ENCODE measurements around the gene VIP. TPM values are rescaled to one million over a fixed set of nuclear protein-coding genes. Genes with fewer than 3 reads are reported as not detected.

Gene VIP
- polyA plus RNA-seq, 1 of the 3 experiments (the other 2 are of a cell fraction) = 2.5 TPM

DNA sequence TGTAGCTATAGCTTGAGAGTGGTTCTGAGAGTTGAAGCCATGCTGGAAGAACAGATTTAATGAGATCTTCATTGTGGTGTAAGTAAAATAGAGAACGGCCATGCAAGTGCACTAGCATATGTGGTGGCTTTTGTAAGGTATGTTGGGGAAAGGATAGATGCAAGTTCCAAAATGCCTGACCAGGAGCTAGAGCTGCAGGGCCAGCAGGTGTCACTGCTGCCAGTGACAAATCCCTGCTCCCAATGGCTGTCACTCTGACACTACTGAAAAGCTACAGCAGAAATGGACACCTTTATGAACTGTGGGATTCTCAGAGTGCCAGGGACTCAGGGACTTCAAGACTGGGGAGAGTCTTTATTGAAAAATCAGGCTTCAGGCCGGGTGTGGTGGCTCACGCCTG is 23.1 kb upstream of the VIP start:
- peaks cover 10% of the 10 kb centered on the region; the same call in 1 of the 2 replicates for H3K79me2 ChIP-seq (ENCODE audit: insufficient read depth)
- DNase-seq = no peak
- no peak overlapping the region for H3K9ac ChIP-seq
- H3K36me3 ChIP-seq (replicated peaks in 1 of 2; ENCODE audit: control insufficient read depth in 1 of 2, insufficient read depth in 2 of 2, low read length in 1 of 2) = no peaks in the 10 kb centered on the region
- no peak overlapping the region for H3K4me2 ChIP-seq
- no peaks in the 10 kb centered on the region for H3K9me3 ChIP-seq
- H2AFZ ChIP-seq (ENCODE audit: low read depth) = no peak overlapping the region
- no peaks in the 10 kb centered on the region for H4K20me1 ChIP-seq (ENCODE audit: insufficient read depth)
- no peaks in the 10 kb centered on the region for H3K9me2 ChIP-seq
- H3K4me3 ChIP-seq (ENCODE audit: low read depth in 2 of 2, low read length in 1 of 2) = no peak overlapping the region
- H3F3A ChIP-seq (replicated peaks; ENCODE audit: insufficient read depth) = peaks cover 18% of the 10 kb centered on the region
- POLR2A ChIA-PET = no interaction called here
- H3K4me1 ChIP-seq (ENCODE audit: control insufficient read depth in 1 of 2, insufficient read depth in 2 of 2, low read depth in 1 of 2, low read length in 1 of 2) = peaks cover 0 to 2% of the 10 kb centered on the region in 2 experiments; a peak in 1 of 4 replicates
- WGBS (ENCODE audit: low lambda C conversion rate) = 61% methylated on average over 3 of the region's 3 CpGs
- CTCF ChIA-PET = interaction anchor here (0.9 to 3.2 kb wide), 6 partner anchors 11 to 227 kb away, joined by 3 to 17 read pairs (median 6); no protein-coding TSS in a partner anchor
- no peak overlapping the region for H3K27ac ChIP-seq (ENCODE audit: low read depth in 2 of 2, low read length in 1 of 2)
- no peaks in the 10 kb centered on the region for H3K27me3 ChIP-seq (ENCODE audit: insufficient read depth)
- TF ChIP-seq MEF2A (IDR thresholded peaks at IDR 0.05; ENCODE audit: borderline replicate concordance, low read depth) (no peak), RFX5 (IDR thresholded peaks at IDR 0.05; ENCODE audit: low read length) (no peak), SMC3 (IDR thresholded peaks at IDR 0.05; ENCODE audit: low read depth, low read length) (peak; percentile 21; the same call in 1 of the 2 replicates), MXI1 (IDR thresholded peaks at IDR 0.05; ENCODE audit: low read depth, low read length) (no peak), RAD21 (IDR thresholded peaks at IDR 0.05; ENCODE audit: low read length) (peak; percentile 36; the same call in 1 of the 2 replicates), FOSL2 (IDR thresholded peaks at IDR 0.05; ENCODE audit: borderline replicate concordance, low read depth) (no peak), POLR2AphosphoS5 (IDR thresholded peaks at IDR 0.05; ENCODE audit: low read depth, low read length) (no peak), FOXJ3 (CRISPR knock-in tag; IDR thresholded peaks at IDR 0.05) (no peak)
- TF ChIP-seq, protein P1, sequence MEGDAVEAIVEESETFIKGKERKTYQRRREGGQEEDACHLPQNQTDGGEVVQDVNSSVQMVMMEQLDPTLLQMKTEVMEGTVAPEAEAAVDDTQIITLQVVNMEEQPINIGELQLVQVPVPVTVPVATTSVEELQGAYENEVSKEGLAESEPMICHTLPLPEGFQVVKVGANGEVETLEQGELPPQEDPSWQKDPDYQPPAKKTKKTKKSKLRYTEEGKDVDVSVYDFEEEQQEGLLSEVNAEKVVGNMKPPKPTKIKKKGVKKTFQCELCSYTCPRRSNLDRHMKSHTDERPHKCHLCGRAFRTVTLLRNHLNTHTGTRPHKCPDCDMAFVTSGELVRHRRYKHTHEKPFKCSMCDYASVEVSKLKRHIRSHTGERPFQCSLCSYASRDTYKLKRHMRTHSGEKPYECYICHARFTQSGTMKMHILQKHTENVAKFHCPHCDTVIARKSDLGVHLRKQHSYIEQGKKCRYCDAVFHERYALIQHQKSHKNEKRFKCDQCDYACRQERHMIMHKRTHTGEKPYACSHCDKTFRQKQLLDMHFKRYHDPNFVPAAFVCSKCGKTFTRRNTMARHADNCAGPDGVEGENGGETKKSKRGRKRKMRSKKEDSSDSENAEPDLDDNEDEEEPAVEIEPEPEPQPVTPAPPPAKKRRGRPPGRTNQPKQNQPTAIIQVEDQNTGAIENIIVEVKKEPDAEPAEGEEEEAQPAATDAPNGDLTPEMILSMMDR (IDR thresholded peaks at IDR 0.05) = peak; percentile 14; the same call in 1 of the 2 replicates

DNA sequence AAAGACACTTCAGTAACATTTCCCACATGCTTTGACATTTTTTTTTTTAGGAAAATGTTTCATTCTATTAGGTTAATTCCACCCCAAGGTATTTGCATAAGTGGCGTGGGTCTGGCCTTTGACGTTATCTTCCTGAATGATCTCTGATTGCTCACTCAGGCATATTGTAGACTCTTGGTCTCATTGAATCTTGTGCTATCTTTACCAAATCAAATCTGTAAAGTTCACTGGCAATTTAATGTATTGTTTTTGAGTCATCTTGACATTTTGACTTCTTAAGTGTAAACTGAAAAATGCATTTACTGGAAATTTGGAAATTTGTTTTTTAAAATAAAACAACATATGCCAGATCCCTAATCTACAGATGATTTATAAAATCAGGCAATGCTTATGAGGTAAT is 16.0 kb upstream of the VIP start:
- no peak overlapping the region for H2AFZ ChIP-seq (ENCODE audit: low read depth)
- peak overlapping the region; percentile 24; the same call in 1 of the 2 replicates for H3K4me2 ChIP-seq
- no peaks in the 10 kb centered on the region for H3K27me3 ChIP-seq (ENCODE audit: insufficient read depth)
- no peaks in the 10 kb centered on the region for H3K9me2 ChIP-seq
- no peak overlapping the region for H3K4me3 ChIP-seq (ENCODE audit: low read depth in 2 of 2, low read length in 1 of 2)
- no peaks in the 10 kb centered on the region for H3K36me3 ChIP-seq (replicated peaks in 1 of 2; ENCODE audit: control insufficient read depth in 1 of 2, insufficient read depth in 2 of 2, low read length in 1 of 2)
- peak; percentile 12 for DNase-seq
- no peaks in the 10 kb centered on the region; the same call in 1 of the 2 replicates for H3K9me3 ChIP-seq
- H3K79me2 ChIP-seq (ENCODE audit: insufficient read depth) = no peaks in the 10 kb centered on the region
- ChIA-PET POLR2A (no interaction called here), CTCF (interaction anchor here (0.6 kb wide), 1 partner anchor 32 kb away, joined by 3 read pairs; no protein-coding TSS in a partner anchor)
- WGBS (ENCODE audit: low lambda C conversion rate) = 4% methylated on average over 2 of the region's 2 CpGs
- no peaks in the 10 kb centered on the region; a peak in 2 of 4 replicates for H3K4me1 ChIP-seq (ENCODE audit: control insufficient read depth in 1 of 2, insufficient read depth in 2 of 2, low read depth in 1 of 2, low read length in 1 of 2)
- peaks cover 9% of the 10 kb centered on the region for H3F3A ChIP-seq (replicated peaks; ENCODE audit: insufficient read depth)
- no peaks in the 10 kb centered on the region for H4K20me1 ChIP-seq (ENCODE audit: insufficient read depth)
- H3K27ac ChIP-seq (ENCODE audit: low read depth in 2 of 2, low read length in 1 of 2) = peak overlapping the region; percentile 43 to 82; a peak in 3 of 4 replicates
- H3K9ac ChIP-seq = no peak overlapping the region
- TF ChIP-seq NRF1 (IDR thresholded peaks at IDR 0.05; ENCODE audit: low read depth, low read length) = no peak
- TF ChIP-seq, protein P2, sequence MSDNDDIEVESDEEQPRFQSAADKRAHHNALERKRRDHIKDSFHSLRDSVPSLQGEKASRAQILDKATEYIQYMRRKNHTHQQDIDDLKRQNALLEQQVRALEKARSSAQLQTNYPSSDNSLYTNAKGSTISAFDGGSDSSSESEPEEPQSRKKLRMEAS (IDR thresholded peaks at IDR 0.05; ENCODE audit: low read depth) = no peak
- TF ChIP-seq ELF1 (IDR thresholded peaks at IDR 0.05) = no peak
- TF ChIP-seq, protein P3, sequence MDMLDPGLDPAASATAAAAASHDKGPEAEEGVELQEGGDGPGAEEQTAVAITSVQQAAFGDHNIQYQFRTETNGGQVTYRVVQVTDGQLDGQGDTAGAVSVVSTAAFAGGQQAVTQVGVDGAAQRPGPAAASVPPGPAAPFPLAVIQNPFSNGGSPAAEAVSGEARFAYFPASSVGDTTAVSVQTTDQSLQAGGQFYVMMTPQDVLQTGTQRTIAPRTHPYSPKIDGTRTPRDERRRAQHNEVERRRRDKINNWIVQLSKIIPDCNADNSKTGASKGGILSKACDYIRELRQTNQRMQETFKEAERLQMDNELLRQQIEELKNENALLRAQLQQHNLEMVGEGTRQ (IDR thresholded peaks at IDR 0.05; ENCODE audit: borderline replicate concordance, low read depth, low read length) = no peak
- no peak for TF ChIP-seq MXI1 (IDR thresholded peaks at IDR 0.05; ENCODE audit: low read depth, low read length)
- TF ChIP-seq, protein P4, sequence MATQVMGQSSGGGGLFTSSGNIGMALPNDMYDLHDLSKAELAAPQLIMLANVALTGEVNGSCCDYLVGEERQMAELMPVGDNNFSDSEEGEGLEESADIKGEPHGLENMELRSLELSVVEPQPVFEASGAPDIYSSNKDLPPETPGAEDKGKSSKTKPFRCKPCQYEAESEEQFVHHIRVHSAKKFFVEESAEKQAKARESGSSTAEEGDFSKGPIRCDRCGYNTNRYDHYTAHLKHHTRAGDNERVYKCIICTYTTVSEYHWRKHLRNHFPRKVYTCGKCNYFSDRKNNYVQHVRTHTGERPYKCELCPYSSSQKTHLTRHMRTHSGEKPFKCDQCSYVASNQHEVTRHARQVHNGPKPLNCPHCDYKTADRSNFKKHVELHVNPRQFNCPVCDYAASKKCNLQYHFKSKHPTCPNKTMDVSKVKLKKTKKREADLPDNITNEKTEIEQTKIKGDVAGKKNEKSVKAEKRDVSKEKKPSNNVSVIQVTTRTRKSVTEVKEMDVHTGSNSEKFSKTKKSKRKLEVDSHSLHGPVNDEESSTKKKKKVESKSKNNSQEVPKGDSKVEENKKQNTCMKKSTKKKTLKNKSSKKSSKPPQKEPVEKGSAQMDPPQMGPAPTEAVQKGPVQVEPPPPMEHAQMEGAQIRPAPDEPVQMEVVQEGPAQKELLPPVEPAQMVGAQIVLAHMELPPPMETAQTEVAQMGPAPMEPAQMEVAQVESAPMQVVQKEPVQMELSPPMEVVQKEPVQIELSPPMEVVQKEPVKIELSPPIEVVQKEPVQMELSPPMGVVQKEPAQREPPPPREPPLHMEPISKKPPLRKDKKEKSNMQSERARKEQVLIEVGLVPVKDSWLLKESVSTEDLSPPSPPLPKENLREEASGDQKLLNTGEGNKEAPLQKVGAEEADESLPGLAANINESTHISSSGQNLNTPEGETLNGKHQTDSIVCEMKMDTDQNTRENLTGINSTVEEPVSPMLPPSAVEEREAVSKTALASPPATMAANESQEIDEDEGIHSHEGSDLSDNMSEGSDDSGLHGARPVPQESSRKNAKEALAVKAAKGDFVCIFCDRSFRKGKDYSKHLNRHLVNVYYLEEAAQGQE (IDR thresholded peaks at IDR 0.05; ENCODE audit: low read depth, low read length) = no peak
- peak; percentile 71 to 94 for TF ChIP-seq EP300 (IDR thresholded peaks at IDR 0.05; ENCODE audit: borderline replicate concordance in 1 of 2, low read depth in 1 of 2, low read length in 1 of 2)
- TF ChIP-seq SMC3 (IDR thresholded peaks at IDR 0.05; ENCODE audit: low read depth, low read length) = no peak
- TF ChIP-seq, protein P1 (IDR thresholded peaks at IDR 0.05) = no peak
- TF ChIP-seq JUND (IDR thresholded peaks at IDR 0.05) = peak; percentile 66
- TF ChIP-seq RCOR1 (IDR thresholded peaks at IDR 0.05; ENCODE audit: low read length) = no peak
- no peak for TF ChIP-seq RAD21 (IDR thresholded peaks at IDR 0.05; ENCODE audit: low read length)
- peak; percentile 49; the same call in 1 of the 2 replicates for TF ChIP-seq MEF2A (IDR thresholded peaks at IDR 0.05; ENCODE audit: borderline replicate concordance, low read depth)
